HEK293 (cell line): ENCODE data around the gene OR6N1.

Experiments
- CTCF ChIA-PET: fragments of 350-600 bp; formaldehyde crosslinking; extraction: SDS; loops from one replicate; lab custom pipeline; 2021; ENCODE audit warnings: antibody characterized with exemption; lab: Yijun Ruan, JAX
- POLR2A ChIA-PET: fragments of 300-600 bp; formaldehyde crosslinking; extraction: SDS; loops from one replicate; lab custom pipeline; 2020; ENCODE audit warnings: antibody characterized with exemption, inconsistent platforms; lab: Yijun Ruan, JAX
- H3K27ac ChIP-seq: fragments of 200-500 bp; sonication (Bioruptor generic); 2 replicates; pipeline ENCODE4 v1.5.1; 2014; ENCODE audit warnings: low read depth, low read length, control low read depth, inconsistent platforms; ENCODE audit errors: extremely low read depth
- H3K36me3 ChIP-seq, 2 experiments: fragments of 200-500 bp in 1 of 2; sonication (Bioruptor generic) in 1 of 2; 1 replicate in 1 of 2; 2 replicates in 1 of 2; pipeline ENCODE4 v1.5.1; 2014 to 2017; ENCODE audit warnings: inconsistent platforms in 2 of 2, low read length in 2 of 2; ENCODE audit not compliant: control insufficient read depth in 2 of 2, insufficient read depth in 1 of 2
- H3K4me1 ChIP-seq: fragments of 200-500 bp; sonication (Bioruptor generic); 2 replicates; pipeline ENCODE4 v1.5.1; 2014; ENCODE audit warnings: mild to moderate bottlenecking, low read length, inconsistent platforms; ENCODE audit not compliant: control insufficient read depth, insufficient read depth
- H3K4me3 ChIP-seq: 2 replicates; pipeline ENCODE4 v1.5.1; 2011; ENCODE audit warnings: low read depth, mild to moderate bottlenecking, control low read depth, low read length, moderate library complexity
- H3K9me3 ChIP-seq: fragments of 200-500 bp; sonication (Bioruptor generic); 2 replicates; pipeline ENCODE4 v1.5.1; 2014; ENCODE audit warnings: low read depth, low read length, inconsistent platforms; ENCODE audit not compliant: control insufficient read depth, insufficient read depth
- FEZF1 ChIP-seq: fragments of 450-650 bp; formaldehyde crosslinking; IDR thresholded peaks from 2 replicates; pipeline ENCODE4 v1.5.1; 2016; ENCODE audit warnings: missing biosample characterization, missing genetic modification characterization
- GLI4 ChIP-seq: fragments of 450-650 bp; formaldehyde crosslinking; IDR thresholded peaks from 2 replicates; pipeline ENCODE4 v1.5.1; 2016; ENCODE audit warnings: missing biosample characterization, missing genetic modification characterization
- KLF17 ChIP-seq: fragments of 450-650 bp; formaldehyde crosslinking; IDR thresholded peaks from 2 replicates; pipeline ENCODE4 v1.5.1; 2016; ENCODE audit warnings: missing biosample characterization, missing genetic modification characterization
- KLF8 ChIP-seq: fragments of 450-650 bp; formaldehyde crosslinking; IDR thresholded peaks from 2 replicates; pipeline ENCODE4 v1.5.1; 2016; ENCODE audit warnings: missing biosample characterization, missing genetic modification characterization
- PRDM4 ChIP-seq: fragments of 450-650 bp; formaldehyde crosslinking; IDR thresholded peaks from 2 replicates; pipeline ENCODE4 v1.5.1; 2017; ENCODE audit warnings: missing biosample characterization, missing genetic modification characterization
- PRDM6 ChIP-seq: fragments of 450-650 bp; formaldehyde crosslinking; IDR thresholded peaks from 2 replicates; pipeline ENCODE4 v1.5.1; 2017; ENCODE audit warnings: missing biosample characterization, missing genetic modification characterization
- YY1 ChIP-seq: fragments of 450-650 bp; formaldehyde crosslinking; IDR thresholded peaks from 2 replicates; pipeline ENCODE4 v1.5.1; 2018; ENCODE audit warnings: missing biosample characterization, missing genetic modification characterization
- YY2 ChIP-seq: fragments of 450-650 bp; formaldehyde crosslinking; IDR thresholded peaks from 2 replicates; pipeline ENCODE4 v1.5.1; 2016; ENCODE audit warnings: missing biosample characterization, missing genetic modification characterization
- ZFP41 ChIP-seq: fragments of 450-650 bp; formaldehyde crosslinking; IDR thresholded peaks from 2 replicates; pipeline ENCODE4 v1.5.1; 2016; ENCODE audit warnings: missing biosample characterization, missing genetic modification characterization, borderline replicate concordance
- ZNF121 ChIP-seq: fragments of 450-650 bp; formaldehyde crosslinking; IDR thresholded peaks from 2 replicates; pipeline ENCODE4 v1.5.1; 2016; ENCODE audit warnings: missing biosample characterization, missing genetic modification characterization
- ZNF155 ChIP-seq: fragments of 450-650 bp; formaldehyde crosslinking; IDR thresholded peaks from 2 replicates; pipeline ENCODE4 v1.5.1; 2016; ENCODE audit warnings: missing biosample characterization, missing genetic modification characterization
- ZNF37A ChIP-seq: fragments of 450-650 bp; IDR thresholded peaks from 2 replicates; pipeline ENCODE4 v1.5.1; 2018; ENCODE audit warnings: missing biosample characterization, missing genetic modification characterization
- ZNF48 ChIP-seq: fragments of 450-650 bp; formaldehyde crosslinking; IDR thresholded peaks from 2 replicates; pipeline ENCODE4 v1.5.1; 2016; ENCODE audit warnings: missing biosample characterization, missing genetic modification characterization
- ZNF513 ChIP-seq: fragments of 450-650 bp; IDR thresholded peaks from 2 replicates; pipeline ENCODE4 v1.5.1; 2018; ENCODE audit warnings: missing biosample characterization, missing genetic modification characterization
- ZNF529 ChIP-seq: fragments of 450-650 bp; formaldehyde crosslinking; IDR thresholded peaks from 2 replicates; pipeline ENCODE4 v1.5.1; 2017; ENCODE audit warnings: missing genetic modification characterization, missing biosample characterization; ENCODE audit not compliant: insufficient replicate concordance
- ZNF560 ChIP-seq: fragments of 450-650 bp; formaldehyde crosslinking; IDR thresholded peaks from 2 replicates; pipeline ENCODE4 v1.5.1; 2017; ENCODE audit warnings: missing biosample characterization, missing genetic modification characterization, borderline replicate concordance
- ZNF621 ChIP-seq: fragments of 450-650 bp; formaldehyde crosslinking; IDR thresholded peaks from 2 replicates; pipeline ENCODE4 v1.5.1; 2017; ENCODE audit warnings: missing biosample characterization, missing genetic modification characterization
- ZNF623 ChIP-seq: fragments of 450-650 bp; formaldehyde crosslinking; IDR thresholded peaks from 2 replicates; pipeline ENCODE4 v1.5.1; 2016; ENCODE audit warnings: missing biosample characterization, missing genetic modification characterization
- ZNF692 ChIP-seq: fragments of 450-650 bp; formaldehyde crosslinking; IDR thresholded peaks from 2 replicates; pipeline ENCODE4 v1.5.1; 2016; ENCODE audit warnings: missing biosample characterization, missing genetic modification characterization
- ZNF701 ChIP-seq: fragments of 450-650 bp; formaldehyde crosslinking; IDR thresholded peaks from 2 replicates; pipeline ENCODE4 v1.5.1; 2016; ENCODE audit warnings: missing biosample characterization, missing genetic modification characterization
- ZNF704 ChIP-seq: fragments of 450-650 bp; formaldehyde crosslinking; IDR thresholded peaks from 2 replicates; pipeline ENCODE4 v1.5.1; 2016; ENCODE audit warnings: missing biosample characterization, missing genetic modification characterization
- ZNF776 ChIP-seq: fragments of 450-650 bp; formaldehyde crosslinking; IDR thresholded peaks from 2 replicates; pipeline ENCODE4 v1.5.0; 2017; ENCODE audit warnings: missing biosample characterization, missing genetic modification characterization, borderline replicate concordance
- ZSCAN30 ChIP-seq: fragments of 450-650 bp; IDR thresholded peaks from 2 replicates; pipeline ENCODE4 v1.5.1; 2018; ENCODE audit warnings: missing biosample characterization, mild to moderate bottlenecking, missing genetic modification characterization, moderate library complexity
- ZXDB ChIP-seq: fragments of 450-650 bp; formaldehyde crosslinking; IDR thresholded peaks from 2 replicates; pipeline ENCODE4 v1.5.1; 2016; ENCODE audit warnings: missing biosample characterization, missing genetic modification characterization

OR6N1 gene

GRCh38 chr1:158735848-158736247 lies 36.1 kb downstream of the OR6N1 start:
- Histone ChIP-seq H3K4me1 (no peaks in the 10 kb centered on the region), H3K9me3 (no peaks in the 10 kb centered on the region), H3K27ac (no peak overlapping the region), H3K4me3 (no peak overlapping the region), H3K36me3 (no peaks in the 10 kb centered on the region)
- TF ChIP-seq ZNF155 (tag by site-specific recombination) = no peak
- no peak for TF ChIP-seq ZSCAN30 (tag by site-specific recombination)
- no peak for TF ChIP-seq PRDM6 (tag by site-specific recombination)
- no peak for TF ChIP-seq ZNF121 (tag by site-specific recombination)
- CTCF ChIA-PET = no interaction called here
- POLR2A ChIA-PET = no interaction called here

- no peak overlapping the region for H3K4me3 ChIP-seq
- no peak for TF ChIP-seq YY2 (tag by site-specific recombination)
- no peak for TF ChIP-seq ZNF560 (tag by site-specific recombination)
- no peak for TF ChIP-seq KLF17 (tag by site-specific recombination)
- TF ChIP-seq, all 188 proteins: peak for 0
- ChIA-PET CTCF (no interaction called here), POLR2A (no interaction called here)
- no peak overlapping the region for H3K27ac ChIP-seq
- H3K9me3 ChIP-seq = no peaks in the 10 kb centered on the region
- H3K4me1 ChIP-seq = no peaks in the 10 kb centered on the region
- no peaks in the 10 kb centered on the region for H3K36me3 ChIP-seq
These were observed 39.5 kb downstream of the OR6N1 start for GRCh38 chr1:158732524-158732923.

GRCh38 chr1:158731707-158732106 lies 40.3 kb downstream of the OR6N1 start:
- Histone ChIP-seq H3K36me3 (no peaks in the 10 kb centered on the region), H3K27ac (no peak overlapping the region), H3K4me3 (no peak overlapping the region), H3K4me1 (no peaks in the 10 kb centered on the region), H3K9me3 (no peaks in the 10 kb centered on the region)
- CTCF ChIA-PET = no interaction called here
- POLR2A ChIA-PET = no interaction called here
- TF ChIP-seq ZNF623 (tag by site-specific recombination) (no peak), KLF8 (no peak), ZNF513 (tag by site-specific recombination) (no peak), PRDM4 (no peak), ZNF776 (tag by site-specific recombination) (no peak), ZNF692 (no peak), ZXDB (tag by site-specific recombination) (no peak), FEZF1 (tag by site-specific recombination) (no peak), ZNF48 (tag by site-specific recombination) (no peak), ZNF704 (no peak), ZFP41 (tag by site-specific recombination) (no peak), ZNF621 (tag by site-specific recombination) (no peak), ZNF37A (no peak), ZNF701 (tag by site-specific recombination) (no peak), YY1 (tag by site-specific recombination) (no peak), ZNF529 (tag by site-specific recombination) (no peak), GLI4 (tag by site-specific recombination) (no peak)
